ENCODE data around the gene IL18RAP. TPM values are rescaled to one million over a fixed set of nuclear protein-coding genes. Genes with fewer than 3 reads are reported as not detected.
A peak's percentile ranks its signal among the peaks of the same experiment; 100 is the strongest.

IL18RAP gene, protein sequence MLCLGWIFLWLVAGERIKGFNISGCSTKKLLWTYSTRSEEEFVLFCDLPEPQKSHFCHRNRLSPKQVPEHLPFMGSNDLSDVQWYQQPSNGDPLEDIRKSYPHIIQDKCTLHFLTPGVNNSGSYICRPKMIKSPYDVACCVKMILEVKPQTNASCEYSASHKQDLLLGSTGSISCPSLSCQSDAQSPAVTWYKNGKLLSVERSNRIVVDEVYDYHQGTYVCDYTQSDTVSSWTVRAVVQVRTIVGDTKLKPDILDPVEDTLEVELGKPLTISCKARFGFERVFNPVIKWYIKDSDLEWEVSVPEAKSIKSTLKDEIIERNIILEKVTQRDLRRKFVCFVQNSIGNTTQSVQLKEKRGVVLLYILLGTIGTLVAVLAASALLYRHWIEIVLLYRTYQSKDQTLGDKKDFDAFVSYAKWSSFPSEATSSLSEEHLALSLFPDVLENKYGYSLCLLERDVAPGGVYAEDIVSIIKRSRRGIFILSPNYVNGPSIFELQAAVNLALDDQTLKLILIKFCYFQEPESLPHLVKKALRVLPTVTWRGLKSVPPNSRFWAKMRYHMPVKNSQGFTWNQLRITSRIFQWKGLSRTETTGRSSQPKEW
- total RNA-seq: 1 to 10 TPM; 1.1 to 1.3 TPM
- long read RNA-seq: 0 reads

GRCh38 chr2:102422910-102423309, at the start of gene IL18RAP:
Gene IL18RAP, plus strand, starts transcription at chr2:102423160. Its CDS starts 118 bp downstream, at chr2:102423278.
- intact Hi-C loops (cut with DNase I): no loop called here
- ATAC-seq: no peak
- no peak for DNase-seq

GRCh38 chr2:102376052-102376591, 46.8 kb upstream of the IL18RAP start:
- no peak for ATAC-seq
- intact Hi-C loops (cut with DNase I): no loop called here

DNA sequence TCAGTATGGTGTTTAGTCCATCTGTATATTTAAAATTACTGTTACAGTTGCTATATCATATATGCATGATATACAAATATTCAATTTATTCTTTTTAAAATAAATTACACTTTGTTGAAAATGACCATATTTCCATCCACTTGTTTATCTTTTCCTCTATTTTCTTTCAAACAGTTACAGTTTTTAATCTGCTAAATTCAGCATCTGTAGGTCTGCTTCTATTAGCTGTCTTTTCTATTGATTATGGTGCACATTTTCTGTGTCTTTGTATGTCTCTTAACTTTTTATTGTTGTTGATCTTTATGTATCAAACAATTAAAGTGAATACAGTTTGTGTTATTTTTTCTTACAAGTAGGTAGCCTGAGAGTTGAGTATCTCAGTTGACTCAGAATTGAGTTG, 39.2 kb upstream of the IL18RAP start:
- no peak for ATAC-seq
- no peak for DNase-seq
- intact Hi-C loops (cut with DNase I): no loop called here

More at GRCh38 chr2:102376052-102376591, 46.8 kb upstream of the IL18RAP start:
- DNase-seq: no peak

GRCh38 chr2:102385522-102385921, 37.4 kb upstream of the IL18RAP start:
- intact Hi-C loops (cut with DNase I): no loop called here
- DNase-seq (no peak), ATAC-seq (no peak)

GRCh38 chr2:102386004-102386403, 37.0 kb upstream of the IL18RAP start:
- no peak for ATAC-seq
- intact Hi-C loops (cut with DNase I): no loop called here
- DNase-seq: no peak

DNA sequence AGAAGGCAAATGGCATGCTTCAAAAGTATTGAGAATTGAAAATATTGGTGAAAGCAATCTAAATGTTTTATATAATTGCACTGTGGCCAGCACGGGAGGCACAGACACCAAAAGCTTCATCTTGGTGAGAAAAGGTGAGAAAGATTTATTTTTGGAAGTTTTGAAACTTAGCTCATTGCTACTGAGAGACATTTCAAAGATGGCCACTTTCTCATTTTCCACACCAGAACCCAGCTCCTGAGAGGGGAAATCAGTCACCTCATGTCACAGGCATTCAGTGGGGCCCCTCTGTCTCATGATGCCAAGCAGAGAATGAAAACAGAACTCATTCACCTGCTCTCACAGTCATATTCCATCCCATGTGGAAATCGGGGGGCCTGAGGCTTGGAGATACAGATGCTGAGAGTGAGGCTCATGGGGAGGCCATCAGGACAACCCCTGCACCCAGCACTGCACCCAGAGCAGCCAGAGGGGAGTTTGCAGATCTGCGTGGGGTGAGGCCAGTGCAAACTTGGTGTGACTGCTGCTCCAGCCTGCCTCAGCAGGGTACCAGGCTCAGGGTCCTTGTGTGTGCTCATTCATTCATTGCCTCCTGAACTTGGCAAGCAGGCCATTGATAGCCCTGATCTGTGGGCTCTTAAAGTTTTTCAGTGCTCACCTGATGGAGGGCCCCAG, 36.0 kb upstream of the IL18RAP start:
- no peak for DNase-seq
- ATAC-seq: no peak
- intact Hi-C loops (cut with DNase I): no loop called here

- intact Hi-C loops (cut with DNase I): no loop called here
- no peak for ATAC-seq
- no peak for DNase-seq
Observed at GRCh38 chr2:102387763-102388546, 35.0 kb upstream of the IL18RAP start.

DNA sequence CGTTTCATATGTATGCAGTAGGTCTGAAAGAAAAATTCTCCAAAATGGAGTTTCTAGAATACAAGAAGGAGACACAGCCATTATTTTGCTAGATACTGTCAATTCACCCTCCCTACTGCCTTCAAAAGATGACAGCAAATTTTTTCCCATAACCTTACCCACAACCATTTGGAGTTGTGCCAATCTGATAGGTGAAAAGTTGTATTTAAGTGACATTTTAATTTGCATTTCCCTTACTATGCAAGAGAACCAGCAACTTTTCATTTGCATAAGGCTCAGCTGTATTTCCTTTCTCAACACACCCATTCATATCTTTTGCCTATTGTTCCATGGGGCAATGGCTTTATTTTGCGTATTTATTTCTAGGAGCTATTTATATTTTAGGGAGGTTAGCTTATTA, 31.4 kb upstream of the IL18RAP start:
- intact Hi-C loops (cut with DNase I): no loop called here
- DNase-seq: no peak
- no peak for ATAC-seq

DNA sequence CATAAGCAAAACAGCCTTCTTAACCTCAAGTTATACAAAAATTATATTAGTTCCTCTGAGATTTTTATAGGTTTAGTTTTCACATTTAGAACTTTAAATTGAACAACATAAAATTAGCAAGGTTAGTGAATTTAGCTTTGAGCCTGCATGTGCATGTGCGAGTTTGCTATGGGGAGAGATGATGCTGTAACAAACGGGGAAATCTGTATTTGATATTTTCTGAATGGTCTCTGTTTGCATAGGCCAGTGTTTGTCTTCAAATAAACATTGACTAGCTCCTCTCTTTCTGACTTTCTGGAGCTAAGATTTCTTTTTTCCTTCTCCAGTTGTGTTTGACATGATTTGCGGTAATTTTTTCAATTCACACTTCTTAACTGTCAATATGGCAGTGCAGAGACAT, 30.9 kb upstream of the IL18RAP start:
- no peak for ATAC-seq
- intact Hi-C loops (cut with DNase I): no loop called here
- no peak for DNase-seq

GRCh38 chr2:102392942-102393341, 30.0 kb upstream of the IL18RAP start:
- ATAC-seq (no peak), DNase-seq (no peak)
- intact Hi-C loops (cut with DNase I): no loop called here

GRCh38 chr2:102396012-102396411, 26.9 kb upstream of the IL18RAP start:
- no peak for DNase-seq
- no peak for ATAC-seq
- intact Hi-C loops (cut with DNase I): no loop called here

- ATAC-seq (no peak), DNase-seq (no peak)
- intact Hi-C loops (cut with DNase I): no loop called here
Observed at GRCh38 chr2:102397209-102397608, 25.8 kb upstream of the IL18RAP start.

GRCh38 chr2:102399499-102400141, 23.3 kb upstream of the IL18RAP start:
- ATAC-seq (no peak), DNase-seq (no peak)
- intact Hi-C loops (cut with DNase I): no loop called here

DNA sequence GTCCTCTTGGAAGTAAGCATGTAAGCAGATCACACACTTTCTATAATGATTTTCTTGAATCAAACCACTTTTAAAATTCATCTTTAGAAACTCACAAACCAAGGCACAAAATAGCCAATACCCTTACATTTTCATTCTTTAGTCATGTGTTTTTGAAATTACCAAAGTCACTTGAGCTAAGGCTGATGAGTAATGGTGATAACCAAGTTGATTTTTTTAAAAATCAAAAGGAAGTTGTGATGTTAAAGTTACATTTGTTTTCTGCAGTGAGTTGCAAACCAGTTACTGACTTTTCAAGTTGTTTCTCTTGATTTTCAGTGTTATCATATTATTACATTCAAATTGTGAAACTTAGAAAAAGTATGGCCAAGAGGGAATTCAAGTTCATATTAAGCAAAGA, 21.5 kb upstream of the IL18RAP start:
- ATAC-seq: no peak
- intact Hi-C loops (cut with DNase I): no loop called here
- no peak for DNase-seq

DNA sequence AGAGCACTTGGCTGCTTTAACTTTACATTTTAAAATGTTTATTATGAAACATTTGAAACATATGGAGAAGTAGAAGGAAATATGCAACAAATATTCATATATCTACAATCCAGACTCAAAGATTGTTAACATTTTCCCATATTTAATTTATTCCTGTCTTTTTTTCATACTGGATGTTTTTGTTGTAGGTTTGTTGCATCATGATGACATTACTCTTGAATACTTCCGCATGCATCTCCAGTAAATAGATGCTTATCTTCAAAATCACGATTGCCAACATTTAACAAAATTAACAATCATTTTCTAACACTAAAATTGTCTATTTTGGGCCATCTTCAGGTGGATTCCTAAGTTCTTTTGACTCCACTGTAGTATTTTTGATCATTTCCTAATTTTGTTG, 21.1 kb upstream of the IL18RAP start:
- intact Hi-C loops (cut with DNase I): no loop called here
- ATAC-seq: no peak
- no peak for DNase-seq

- intact Hi-C loops (cut with DNase I): no loop called here
- DNase-seq (no peak), ATAC-seq (no peak)
Observed at GRCh38 chr2:102410952-102411351, 12.0 kb upstream of the IL18RAP start.

DNA sequence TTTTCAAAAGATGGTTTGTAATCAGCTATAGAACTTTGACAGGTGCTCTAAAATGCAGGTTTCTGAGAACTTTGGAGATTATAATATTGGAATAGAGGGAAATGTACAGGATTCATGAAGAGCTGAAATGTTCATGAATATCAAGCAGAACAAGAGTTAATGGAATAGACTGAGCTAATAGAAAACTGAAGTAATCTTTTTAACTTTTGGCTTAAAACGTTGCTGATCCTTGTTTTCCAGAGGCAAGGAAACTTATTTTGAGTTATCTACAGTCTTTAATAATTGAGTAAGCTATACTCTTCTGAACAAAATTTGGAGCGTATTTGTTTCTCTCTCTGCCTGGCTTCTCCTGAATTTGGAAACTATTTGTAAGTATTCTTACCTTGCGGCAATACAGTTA, 10.8 kb upstream of the IL18RAP start:
- intact Hi-C loops (cut with DNase I): no loop called here
- ATAC-seq (no peak), DNase-seq (no peak)

GRCh38 chr2:102417946-102418345, 5.0 kb upstream of the IL18RAP start:
- no peak for ATAC-seq
- intact Hi-C loops (cut with DNase I): no loop called here

GRCh38 chr2:102418421-102418961, 4.5 kb upstream of the IL18RAP start:
- DNase-seq: no peak
- intact Hi-C loops (cut with DNase I): no loop called here
- ATAC-seq: peak in 1 of 2 donors; percentile 34

More at GRCh38 chr2:102417946-102418345, 5.0 kb upstream of the IL18RAP start:
- DNase-seq: no peak

Data from left cardiac atrium (tissue), 4 donors.